ENCODE results near the gene PAMR1. TPM values are rescaled to one million over a fixed set of nuclear protein-coding genes. Genes with fewer than 3 reads are reported as not detected.

Gene PAMR1
- total RNA-seq, 1 experiment from 2014 or later: not detected

DNA sequence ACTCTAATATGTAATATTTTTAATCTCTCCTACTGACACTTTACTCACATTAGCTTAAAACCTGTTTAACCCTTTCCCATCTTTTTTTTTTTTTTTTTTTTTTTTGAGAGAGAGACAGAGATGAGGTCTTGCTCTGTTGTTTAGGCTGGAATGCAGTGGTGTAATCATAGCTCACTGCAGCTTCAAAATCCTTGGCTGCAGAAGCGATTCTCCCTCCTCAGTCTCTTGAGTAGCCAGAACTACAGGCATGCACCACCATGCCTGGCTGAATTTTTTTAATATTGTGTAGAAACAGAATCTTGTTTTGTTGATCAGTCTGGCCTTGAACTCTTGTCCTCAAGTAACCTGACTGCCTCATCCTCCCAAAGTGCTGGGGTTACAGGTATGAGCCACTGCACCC is 37.3 kb downstream of the PAMR1 start:
- no peaks in the 10 kb centered on the region for H3K9me3 Mint-ChIP-seq (ENCODE audit: low read depth, unreplicated experiment)
- TF ChIP-seq CTCF (IDR thresholded peaks at IDR 0.05; ENCODE audit: unreplicated experiment): no peak
- DNase-seq: no peak
- no peak overlapping the region for H3K4me3 Mint-ChIP-seq (ENCODE audit: low read depth, unreplicated experiment)
- no peaks in the 10 kb centered on the region for H3K4me1 Mint-ChIP-seq (ENCODE audit: low read depth, unreplicated experiment)
- H3K27me3 Mint-ChIP-seq (ENCODE audit: unreplicated experiment): peaks cover 18% of the 10 kb centered on the region
- CTCF ChIA-PET: interaction anchor here (0.6 to 0.9 kb wide), 6 partner anchors 11 to 778 kb away, joined by 3 to 7 read pairs (median 4); no protein-coding TSS in a partner anchor
- no peak overlapping the region for H3K27ac Mint-ChIP-seq (ENCODE audit: unreplicated experiment)
- no TSS peak for BruUV-seq (replicated peaks)
- intact Hi-C loops (cut with micrococcal nuclease; ENCODE audit: unreplicated experiment): loop anchor here (5.0 to 10.0 kb wide), 3 partner anchors 561 to 667 kb away; no protein-coding TSS in a partner anchor
- H3K36me3 Mint-ChIP-seq (ENCODE audit: insufficient read depth, unreplicated experiment): no peaks in the 10 kb centered on the region

GRCh38 chr11:35487532-35488078 is 37.8 kb downstream of the PAMR1 start:
- Mint-ChIP-seq H3K9me3 (ENCODE audit: low read depth, unreplicated experiment) (peaks cover 5% of the 10 kb centered on the region), H3K27ac (ENCODE audit: unreplicated experiment) (no peak overlapping the region), H3K4me1 (ENCODE audit: low read depth, unreplicated experiment) (no peaks in the 10 kb centered on the region), H3K36me3 (ENCODE audit: insufficient read depth, unreplicated experiment) (no peaks in the 10 kb centered on the region), H3K4me3 (ENCODE audit: low read depth, unreplicated experiment) (no peak overlapping the region), H3K27me3 (ENCODE audit: unreplicated experiment) (peaks cover 23% of the 10 kb centered on the region)
- CTCF ChIA-PET: interaction anchor here (0.6 to 0.9 kb wide), 4 partner anchors 11 to 778 kb away, joined by 3 to 7 read pairs (median 4); no protein-coding TSS in a partner anchor
- peak; percentile 44 for TF ChIP-seq CTCF (IDR thresholded peaks at IDR 0.05; ENCODE audit: unreplicated experiment)
- peak; percentile 44 for DNase-seq
- intact Hi-C loops (cut with micrococcal nuclease; ENCODE audit: unreplicated experiment): loop anchor here (2.0 to 10.0 kb wide), 5 partner anchors 560 to 779 kb away; no protein-coding TSS in a partner anchor
- BruUV-seq (replicated peaks): no TSS peak

GRCh38 chr11:35486934-35487333 is 38.5 kb downstream of the PAMR1 start:
- Mint-ChIP-seq H3K36me3 (ENCODE audit: insufficient read depth, unreplicated experiment) (no peaks in the 10 kb centered on the region), H3K4me1 (ENCODE audit: low read depth, unreplicated experiment) (no peaks in the 10 kb centered on the region), H3K9me3 (ENCODE audit: low read depth, unreplicated experiment) (peaks cover 5% of the 10 kb centered on the region), H3K27ac (ENCODE audit: unreplicated experiment) (no peak overlapping the region), H3K27me3 (ENCODE audit: unreplicated experiment) (peaks cover 29% of the 10 kb centered on the region), H3K4me3 (ENCODE audit: low read depth, unreplicated experiment) (no peak overlapping the region)
- TF ChIP-seq CTCF (IDR thresholded peaks at IDR 0.05; ENCODE audit: unreplicated experiment): no peak
- CTCF ChIA-PET: interaction anchor here (0.6 kb wide), 1 partner anchor 20 kb away, joined by 5 read pairs; no protein-coding TSS in a partner anchor
- intact Hi-C loops (cut with micrococcal nuclease; ENCODE audit: unreplicated experiment): loop anchor here (2.0 to 10.0 kb wide), 5 partner anchors 560 to 780 kb away; no protein-coding TSS in a partner anchor
- DNase-seq: no peak
- BruUV-seq (replicated peaks): no TSS peak

DNA sequence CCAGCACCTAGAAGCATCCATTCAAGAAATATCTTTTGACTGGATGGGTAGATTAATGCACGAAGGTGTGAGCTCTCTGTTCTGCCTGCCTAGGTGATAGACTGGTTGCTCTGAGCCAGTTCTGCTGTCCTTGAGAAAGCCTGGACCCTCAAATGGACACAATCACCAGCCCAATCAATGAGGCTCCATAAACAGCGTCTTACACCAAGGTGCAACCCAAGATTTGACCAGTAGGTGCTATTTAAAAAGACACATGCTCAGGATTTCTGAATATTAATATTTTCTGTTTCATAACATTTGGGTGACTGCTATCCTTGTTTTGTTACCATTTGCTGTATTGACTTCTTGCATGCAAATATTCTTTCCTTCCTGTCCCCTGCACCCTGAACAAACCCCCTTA is 39.0 kb downstream of the PAMR1 start:
- peaks cover 29% of the 10 kb centered on the region for H3K27me3 Mint-ChIP-seq (ENCODE audit: unreplicated experiment)
- TF ChIP-seq CTCF (IDR thresholded peaks at IDR 0.05; ENCODE audit: unreplicated experiment): no peak
- intact Hi-C loops (cut with micrococcal nuclease; ENCODE audit: unreplicated experiment): loop anchor here (2.0 to 10.0 kb wide), 5 partner anchors 559 to 780 kb away; no protein-coding TSS in a partner anchor
- no TSS peak for BruUV-seq (replicated peaks)
- no peaks in the 10 kb centered on the region for H3K36me3 Mint-ChIP-seq (ENCODE audit: insufficient read depth, unreplicated experiment)
- H3K27ac Mint-ChIP-seq (ENCODE audit: unreplicated experiment): no peak overlapping the region
- DNase-seq: no peak
- H3K9me3 Mint-ChIP-seq (ENCODE audit: low read depth, unreplicated experiment): peaks cover 5% of the 10 kb centered on the region
- CTCF ChIA-PET: interaction anchor here (0.6 kb wide), 1 partner anchor 20 kb away, joined by 5 read pairs; no protein-coding TSS in a partner anchor
- H3K4me3 Mint-ChIP-seq (ENCODE audit: low read depth, unreplicated experiment): no peak overlapping the region
- no peaks in the 10 kb centered on the region for H3K4me1 Mint-ChIP-seq (ENCODE audit: low read depth, unreplicated experiment)

Data from Calu3 (cell line).